Natural killer cell (primary cell): ENCODE data around the gene MAP2K2. TPM values are rescaled to one million over a fixed set of nuclear protein-coding genes. Genes with fewer than 3 reads are reported as not detected.
"Not testable (repeated sequence)": the region's sequence is repeated elsewhere in the genome, so short reads cannot be mapped to it uniquely, and the experiment has no call there.

Experiments used
- ATAC-seq, 3 donors: fragments of 150-1000 bp in 2 of 3; fragments of 200-7000 bp in 1 of 3; cut with Tn5 transposase; 1 replicate in 1 of 3; 2 replicates in 2 of 3; pipeline ENCODE4 v1.10.0; 2021; ENCODE audit warnings: mild to moderate bottlenecking in 2 of 3, moderate library complexity in 2 of 3
- DNase-seq, 2 donors: peaks; one replicate each; pipeline versions ENCODE4 v3.0.0 to v3.0.0-alpha.2; 2013 to 2021; ENCODE audit warnings: mixed read lengths in 1 of 2
- H3K27ac ChIP-seq: one replicate; pipeline ENCODE4 v1.5.1; 2013; ENCODE audit warnings: mild to moderate bottlenecking, low read length
- H3K27me3 ChIP-seq: one replicate; pipeline ENCODE4 v1.6.1; 2013; ENCODE audit warnings: low read length; ENCODE audit not compliant: control insufficient read depth, insufficient read depth
- H3K36me3 ChIP-seq: one replicate; pipeline ENCODE4 v1.6.1; 2013; ENCODE audit warnings: low read length; ENCODE audit not compliant: control insufficient read depth, insufficient read depth
- H3K4me1 ChIP-seq: one replicate; pipeline ENCODE4 v1.6.1; 2013; ENCODE audit warnings: low read length; ENCODE audit not compliant: control insufficient read depth, insufficient read depth
- H3K4me3 ChIP-seq: one replicate; pipeline ENCODE4 v1.5.1; 2013; ENCODE audit warnings: low read length
- H3K9me3 ChIP-seq: one replicate; pipeline ENCODE4 v1.6.1; 2013; ENCODE audit warnings: low read length; ENCODE audit not compliant: control insufficient read depth, insufficient read depth
- H3K27ac Mint-ChIP-seq, 2 donors: one replicate each; pipeline ENCODE4 v1.8.0; 2022; ENCODE audit warnings: mild to moderate bottlenecking in 2 of 2, mixed read lengths in 2 of 2, moderate library complexity in 1 of 2
- H3K27me3 Mint-ChIP-seq, 2 donors: one replicate each; pipeline ENCODE4 v1.8.0; 2022; ENCODE audit warnings: low read depth in 2 of 2, mixed read lengths in 2 of 2
- H3K36me3 Mint-ChIP-seq: one replicate; pipeline ENCODE4 v1.8.0; 2022; ENCODE audit warnings: mixed read lengths
- H3K4me1 Mint-ChIP-seq, 2 donors: one replicate each; pipeline ENCODE4 v1.8.0; 2022; ENCODE audit warnings: mixed read lengths in 2 of 2
- H3K4me3 Mint-ChIP-seq: one replicate; pipeline ENCODE4 v1.8.0; 2022; ENCODE audit warnings: mild to moderate bottlenecking, moderate library complexity, mixed read lengths
- H3K9me3 Mint-ChIP-seq, 2 donors: one replicate each; pipeline ENCODE4 v1.8.0; 2022; ENCODE audit warnings: mixed read lengths in 2 of 2
- WGBS: methylation state at CpG from one replicate; pipeline ENCODE4 v1.1.7; 2013; ENCODE audit warnings: missing lambda C conversion rate; ENCODE audit not compliant: insufficient coverage; 5-methylcytosine and 5-hydroxymethylcytosine counted together
- intact Hi-C: fragments of 100-400 bp; cut with micrococcal nuclease; formaldehyde crosslinking; loops from one replicate; pipeline ENCODE4 v1.14.2; 2022
- total RNA-seq, 4 donors: library from RNA; stranded (reverse); fragments of 120-200 nt in 1 of 4; gene quantifications; one replicate each; pipeline versions ENCODE4 v1.2.3 to v1.2.4, GENCODE V29; 2013 to 2022
- TF ChIP-seq, protein P1 (sequence below): fragments of 200-600 bp; IDR thresholded peaks from one replicate; pipeline ENCODE4 v1.8.0; 2022; ENCODE audit warnings: antibody characterized with exemption

MAP2K2 gene
- total RNA-seq, 3 donors from 2014 or later (not counting 1 experiment from before 2014, with no cell fraction given), result 137 to 154 (median 152) TPM

DNA sequence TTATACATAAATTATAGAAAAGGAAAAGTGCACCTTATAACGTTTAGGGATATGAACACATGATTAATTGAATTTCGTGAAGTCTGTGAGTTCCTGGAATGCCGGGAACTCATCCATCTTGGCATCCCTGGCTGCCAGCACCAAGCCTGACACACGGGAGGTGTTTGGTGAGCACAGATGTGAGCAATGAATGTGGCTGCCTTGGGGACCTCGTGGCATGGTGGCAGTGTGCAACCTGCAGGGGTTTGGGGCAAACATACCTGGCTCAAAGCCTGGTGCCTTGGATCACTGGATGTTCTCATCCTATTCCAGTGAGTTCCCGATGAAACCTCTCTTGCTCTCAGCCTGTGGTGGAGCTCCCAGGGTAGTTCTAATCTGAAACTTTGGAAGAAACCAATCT is 10.4 kb upstream of the MAP2K2 start:
- H3K9me3 Mint-ChIP-seq, result no peaks in the 10 kb centered on the region
- Histone ChIP-seq H3K27me3 (no peaks in the 10 kb centered on the region), H3K36me3 (no peaks in the 10 kb centered on the region), H3K4me3 (no peak overlapping the region), H3K27ac (no peak overlapping the region), H3K9me3 (no peaks in the 10 kb centered on the region), H3K4me1 (peaks cover 1% of the 10 kb centered on the region)
- TF ChIP-seq, protein P1, sequence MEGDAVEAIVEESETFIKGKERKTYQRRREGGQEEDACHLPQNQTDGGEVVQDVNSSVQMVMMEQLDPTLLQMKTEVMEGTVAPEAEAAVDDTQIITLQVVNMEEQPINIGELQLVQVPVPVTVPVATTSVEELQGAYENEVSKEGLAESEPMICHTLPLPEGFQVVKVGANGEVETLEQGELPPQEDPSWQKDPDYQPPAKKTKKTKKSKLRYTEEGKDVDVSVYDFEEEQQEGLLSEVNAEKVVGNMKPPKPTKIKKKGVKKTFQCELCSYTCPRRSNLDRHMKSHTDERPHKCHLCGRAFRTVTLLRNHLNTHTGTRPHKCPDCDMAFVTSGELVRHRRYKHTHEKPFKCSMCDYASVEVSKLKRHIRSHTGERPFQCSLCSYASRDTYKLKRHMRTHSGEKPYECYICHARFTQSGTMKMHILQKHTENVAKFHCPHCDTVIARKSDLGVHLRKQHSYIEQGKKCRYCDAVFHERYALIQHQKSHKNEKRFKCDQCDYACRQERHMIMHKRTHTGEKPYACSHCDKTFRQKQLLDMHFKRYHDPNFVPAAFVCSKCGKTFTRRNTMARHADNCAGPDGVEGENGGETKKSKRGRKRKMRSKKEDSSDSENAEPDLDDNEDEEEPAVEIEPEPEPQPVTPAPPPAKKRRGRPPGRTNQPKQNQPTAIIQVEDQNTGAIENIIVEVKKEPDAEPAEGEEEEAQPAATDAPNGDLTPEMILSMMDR, result no peak
- no peaks in the 10 kb centered on the region for H3K36me3 Mint-ChIP-seq
- H3K4me3 Mint-ChIP-seq, result no peak overlapping the region
- intact Hi-C loops, result no loop called here
- WGBS, result 65% methylated on average over 6 of the region's 6 CpGs
- ATAC-seq (no peak), DNase-seq (no peak)
- peaks cover 3 to 6% of the 10 kb centered on the region in 2 donors for H3K27me3 Mint-ChIP-seq
- peaks cover under 1 to 3% of the 10 kb centered on the region in 2 donors for H3K4me1 Mint-ChIP-seq
- H3K27ac Mint-ChIP-seq, result no peak overlapping the region

- H3K9me3 Mint-ChIP-seq, result no peaks in the 10 kb centered on the region
- no peaks in the 10 kb centered on the region for H3K36me3 ChIP-seq
- H3K27ac ChIP-seq, result no peak overlapping the region
- TF ChIP-seq, protein P1, result no peak
- no peaks in the 10 kb centered on the region for H3K4me1 ChIP-seq
- intact Hi-C loops, result no loop called here
- no peak overlapping the region for H3K4me3 Mint-ChIP-seq
- ATAC-seq (no peak), DNase-seq (no peak)
- no peaks in the 10 kb centered on the region for H3K9me3 ChIP-seq
- H3K36me3 Mint-ChIP-seq, result no peaks in the 10 kb centered on the region
- no peaks in the 10 kb centered on the region for H3K27me3 ChIP-seq
- no peak overlapping the region for H3K27ac Mint-ChIP-seq
- H3K4me1 Mint-ChIP-seq, result no peaks in the 10 kb centered on the region
- no peak overlapping the region for H3K4me3 ChIP-seq
- peaks cover 3 to 6% of the 10 kb centered on the region in 2 donors for H3K27me3 Mint-ChIP-seq
- WGBS, result 54% methylated on average over 8 of the region's 8 CpGs
Observed at GRCh38 chr19:4130744-4131438, 7.0 kb upstream of the MAP2K2 start.

DNA sequence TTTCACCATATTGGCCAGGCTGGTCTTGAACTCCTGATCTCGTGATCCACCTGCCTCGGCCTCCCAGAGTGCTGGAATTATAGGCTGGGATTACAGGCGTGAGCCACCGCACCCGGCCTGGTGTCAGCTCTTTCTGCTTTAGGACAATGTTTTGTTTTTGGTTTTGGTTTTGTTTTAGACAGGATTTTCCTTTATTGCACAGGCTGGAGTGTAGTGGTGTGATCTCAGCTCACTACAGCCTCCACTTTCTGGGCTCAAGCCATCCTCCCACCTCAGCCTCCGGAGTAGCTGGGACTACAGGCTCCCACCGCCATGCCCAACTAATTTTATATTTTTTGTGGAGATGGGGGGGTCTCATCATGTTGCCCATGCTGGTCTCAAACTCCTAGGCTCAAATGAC is 5.1 kb upstream of the MAP2K2 start:
- WGBS, result 84% methylated on average over 5 of the region's 7 CpGs
- H3K4me3 Mint-ChIP-seq, H3K36me3 ChIP-seq, H3K4me1 ChIP-seq, H3K27me3 Mint-ChIP-seq, H3K36me3 Mint-ChIP-seq, H3K27ac ChIP-seq, H3K27ac Mint-ChIP-seq, H3K4me1 Mint-ChIP-seq, DNase-seq, H3K4me3 ChIP-seq, H3K9me3 ChIP-seq, H3K9me3 Mint-ChIP-seq, H3K27me3 ChIP-seq, intact Hi-C loops, ATAC-seq: not testable (repeated sequence)

- ATAC-seq, H3K36me3 ChIP-seq, H3K4me3 ChIP-seq, H3K27ac Mint-ChIP-seq, DNase-seq, H3K9me3 ChIP-seq, H3K36me3 Mint-ChIP-seq, H3K9me3 Mint-ChIP-seq, H3K27me3 Mint-ChIP-seq, intact Hi-C loops, H3K4me3 Mint-ChIP-seq, H3K27me3 ChIP-seq, H3K27ac ChIP-seq: not testable (repeated sequence)
- peaks cover 11 to 17% of the 10 kb centered on the region in 2 donors for H3K4me1 Mint-ChIP-seq
- WGBS, result 90% methylated on average over 4 of the region's 4 CpGs
- H3K4me1 ChIP-seq, result peaks cover 18% of the 10 kb centered on the region
Observed at GRCh38 chr19:4127322-4127721, 3.4 kb upstream of the MAP2K2 start.
